Raji (cell line): Measurements from ENCODE around the gene CD2.

Experiments
- POLR2A ChIP-seq: IDR thresholded peaks from 2 replicates; pipeline ENCODE4 v1.6.1; 2011; ENCODE audit warnings: low read depth, low read length, control low read depth; ENCODE audit not compliant: insufficient read depth

Gene CD2

GRCh38 chr1:116764906-116765862, 11.0 kb downstream of the CD2 start:
- no peak for TF ChIP-seq POLR2A

DNA sequence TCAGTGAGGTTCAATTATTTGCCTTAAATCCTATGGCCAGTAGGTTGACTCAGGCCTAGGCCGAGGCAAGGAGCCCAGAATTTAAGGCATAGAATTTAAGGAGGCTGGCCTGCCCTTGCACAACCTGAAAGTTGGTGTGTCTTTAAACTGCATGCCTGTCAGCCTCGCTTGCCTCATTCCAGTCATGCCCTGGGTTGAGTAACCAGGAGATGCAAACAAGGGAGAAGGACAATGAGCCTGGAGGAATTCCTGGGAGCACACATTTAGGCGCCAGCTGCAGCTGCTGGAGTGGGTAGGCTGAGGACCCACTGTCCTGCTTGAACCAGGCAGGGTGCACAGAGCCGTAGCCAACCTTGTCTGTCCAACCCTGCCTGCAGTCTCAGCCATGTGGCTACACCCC, 11.7 kb downstream of the CD2 start:
- no peak for TF ChIP-seq POLR2A

DNA sequence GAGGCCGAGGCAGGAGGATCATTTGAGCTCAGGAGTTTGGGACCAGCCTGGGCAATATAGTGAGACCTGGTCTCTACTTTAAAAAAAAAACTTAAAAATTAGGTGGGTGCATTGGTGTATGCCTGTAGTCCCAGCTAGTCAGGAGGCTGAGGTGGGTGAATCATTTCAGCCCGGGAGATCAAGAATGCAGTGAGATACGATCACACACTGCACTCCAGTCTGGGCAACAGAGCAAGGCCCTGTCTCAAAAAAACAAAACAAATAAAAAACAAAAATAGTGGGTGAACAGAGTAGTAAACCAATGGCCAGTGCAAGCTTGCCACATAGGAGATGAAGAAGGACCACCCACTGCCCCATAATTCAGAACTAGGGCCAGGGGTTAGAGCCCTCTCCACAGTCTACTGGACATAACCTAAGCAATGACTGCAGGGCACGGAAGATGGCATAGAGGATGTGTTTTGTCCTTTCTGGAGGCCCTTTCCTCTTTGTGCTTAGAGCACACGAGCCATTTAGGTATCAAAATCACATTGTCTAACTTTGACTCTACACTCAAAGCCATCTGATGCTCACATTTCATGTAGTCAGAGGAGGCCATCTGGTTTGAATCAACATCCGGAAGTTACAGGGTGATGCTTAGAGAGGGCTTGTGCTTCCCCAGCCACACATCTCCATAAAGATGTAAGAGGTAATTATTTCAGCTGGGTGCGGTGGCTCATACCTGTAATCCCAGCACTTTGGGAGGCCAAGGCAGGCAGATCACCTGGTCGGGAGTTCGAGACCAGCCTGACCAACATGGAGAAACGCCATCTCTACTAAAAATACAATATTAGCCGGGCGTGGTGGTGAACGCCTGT, 12.6 kb downstream of the CD2 start:
- no peak for TF ChIP-seq POLR2A

DNA sequence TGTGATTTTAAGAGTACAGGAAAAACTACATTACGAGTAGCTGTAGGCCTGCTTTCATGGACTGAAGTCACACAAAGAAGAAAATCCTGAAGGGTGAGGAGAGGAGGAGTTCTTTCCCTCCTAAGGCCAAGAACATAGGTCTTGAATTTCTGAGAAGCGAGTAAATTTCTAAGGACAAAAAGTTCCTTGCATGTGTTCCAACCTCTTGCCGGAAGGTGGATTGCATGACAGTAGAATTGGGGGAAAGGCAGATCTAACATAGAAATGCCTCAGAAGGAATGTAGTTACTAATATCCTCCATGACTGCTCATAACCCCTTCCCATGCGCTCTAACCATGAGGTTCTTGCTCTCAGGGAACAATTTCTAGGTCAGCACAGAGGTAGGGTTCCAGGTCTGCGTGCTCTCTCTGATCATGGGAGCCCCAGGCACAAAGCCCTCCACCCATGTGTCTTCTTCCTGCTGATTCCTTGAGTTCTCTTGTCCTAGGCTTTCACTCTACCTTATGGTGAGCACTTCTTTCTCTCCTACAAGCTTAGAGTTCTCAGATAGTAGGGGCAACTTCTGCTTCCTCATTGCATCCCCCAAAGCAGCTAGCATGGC, 13.7 kb downstream of the CD2 start:
- TF ChIP-seq POLR2A, result no peak

- no peak for TF ChIP-seq POLR2A
Measured at GRCh38 chr1:116768416-116769103, 14.3 kb downstream of the CD2 start.

DNA sequence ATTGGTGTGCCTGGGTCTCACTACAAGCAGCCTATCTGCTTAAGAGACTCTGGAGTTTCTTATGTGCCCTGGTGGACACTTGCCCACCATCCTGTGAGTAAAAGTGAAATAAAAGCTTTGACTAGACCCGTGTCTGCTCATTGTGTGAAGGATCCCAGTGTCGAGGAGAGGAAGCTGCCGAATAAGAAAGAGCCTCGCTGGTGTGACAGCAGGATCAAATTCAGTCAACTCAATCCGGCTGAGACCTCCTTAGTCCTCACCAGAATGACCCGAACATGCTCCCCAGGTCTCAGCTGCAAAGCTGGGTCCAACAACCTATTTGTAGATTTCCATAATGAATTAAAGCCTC, 14.8 kb downstream of the CD2 start:
- no peak for TF ChIP-seq POLR2A

GRCh38 chr1:116769561-116769977, 15.3 kb downstream of the CD2 start:
- TF ChIP-seq POLR2A, result no peak

- TF ChIP-seq POLR2A, result no peak
Measured at GRCh38 chr1:116769994-116770393, 15.8 kb downstream of the CD2 start.

DNA sequence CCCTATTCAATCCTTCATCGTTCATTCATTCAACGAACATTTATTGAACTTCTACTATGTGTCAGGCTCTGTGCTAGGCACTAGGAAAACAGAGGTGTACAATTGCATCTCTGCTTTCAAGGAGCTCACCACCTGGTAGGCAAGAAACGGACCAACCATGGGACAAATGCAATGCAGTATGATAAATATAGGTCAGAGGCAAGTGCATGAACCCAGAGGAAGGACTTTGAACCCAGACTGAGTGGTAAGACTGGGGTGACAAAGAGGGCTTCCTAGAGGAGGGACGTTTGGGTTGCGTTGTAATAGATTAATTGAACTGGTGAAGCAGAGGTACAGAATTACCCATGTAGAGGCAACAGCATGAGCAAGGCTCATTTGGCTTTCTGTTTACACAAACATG, 16.4 kb downstream of the CD2 start:
- TF ChIP-seq POLR2A, result no peak

- no peak for TF ChIP-seq POLR2A
Measured at GRCh38 chr1:116771997-116772647, 17.9 kb downstream of the CD2 start.

- TF ChIP-seq POLR2A, result no peak
Measured at GRCh38 chr1:116772648-116773045, 18.4 kb downstream of the CD2 start.

DNA sequence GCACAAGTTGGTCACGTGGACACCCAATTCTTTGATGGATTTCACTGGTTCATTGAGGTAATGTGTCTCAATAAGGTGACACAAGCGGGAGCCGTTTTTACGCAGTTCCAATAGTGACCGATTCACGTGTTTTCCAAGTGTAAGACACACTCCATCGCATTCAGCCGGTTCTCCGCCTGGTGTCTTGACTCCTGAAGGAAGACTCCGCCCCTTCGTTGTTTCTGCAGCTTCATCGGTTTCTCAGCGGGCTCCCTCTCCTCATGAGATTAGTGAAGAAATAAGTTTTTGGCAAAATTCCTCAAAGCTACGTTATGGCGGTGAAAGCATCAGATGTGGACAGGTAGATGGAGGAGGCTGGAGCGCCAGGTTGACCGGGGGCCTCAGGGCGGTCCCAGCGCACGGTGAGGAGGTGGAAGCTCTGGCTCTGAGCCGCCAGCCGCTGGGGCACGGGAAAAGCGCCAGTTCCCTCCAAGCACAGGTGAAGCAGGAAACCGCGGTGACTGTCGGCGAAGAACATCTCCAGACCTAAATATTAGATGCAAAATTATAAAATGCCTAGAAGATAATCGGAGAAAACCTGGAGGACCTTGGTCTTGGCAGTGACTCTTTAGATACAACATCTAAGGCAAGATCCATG, 21.0 kb downstream of the CD2 start:
- no peak for TF ChIP-seq POLR2A

DNA sequence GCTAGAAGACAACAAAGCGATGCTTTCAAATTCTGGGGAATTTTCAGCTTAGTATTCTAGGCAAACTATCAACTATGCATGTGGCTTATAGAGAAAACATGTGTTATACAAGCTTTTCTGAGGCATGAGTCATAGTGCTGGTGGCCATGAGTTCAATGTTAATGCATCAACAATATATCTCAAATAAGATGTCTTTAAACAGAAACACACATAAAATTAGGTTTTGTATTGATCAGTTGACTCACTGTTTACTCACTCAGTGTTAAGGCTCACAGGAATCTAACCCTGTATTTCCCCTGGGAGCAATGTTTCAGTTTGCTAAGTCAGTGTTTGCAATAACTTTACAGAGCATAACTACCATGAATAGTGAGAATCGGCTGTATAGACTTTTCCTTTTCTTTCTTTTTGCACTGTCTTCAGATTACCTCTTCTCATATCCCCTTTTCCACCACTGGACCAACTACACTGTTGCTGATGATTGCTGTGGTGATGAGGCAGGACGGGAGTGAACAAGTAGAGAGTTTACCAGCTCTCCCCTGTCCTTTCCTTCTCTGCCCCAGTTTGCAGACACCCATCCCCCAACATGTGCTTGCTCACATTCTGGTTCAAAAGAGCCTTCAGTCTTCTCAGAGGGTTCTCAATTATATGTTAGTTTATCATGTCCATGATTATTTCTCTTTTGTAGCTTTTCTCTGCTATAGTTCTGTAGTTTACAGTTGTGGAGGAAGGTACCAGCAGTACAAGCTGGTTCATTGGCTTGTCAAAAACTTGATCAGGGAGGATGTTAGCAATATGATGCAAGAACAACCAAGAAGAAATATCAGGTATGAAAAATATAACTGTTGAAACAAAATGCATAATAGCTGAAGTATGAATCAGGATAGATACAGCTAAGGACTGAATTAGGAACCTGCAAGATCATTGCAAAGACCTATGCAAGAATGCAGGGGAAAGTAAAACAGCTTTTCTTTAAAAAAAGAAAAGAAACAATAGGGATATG, 23.9 kb downstream of the CD2 start:
- no peak for TF ChIP-seq POLR2A
